GM23338 (cell line): ENCODE measurements around the gene NLGN1. TPM values are rescaled to one million over a fixed set of nuclear protein-coding genes. Genes with fewer than 3 reads are reported as not detected.

ENCODE experiments used
- ATAC-seq: fragments of 200-7000 bp; cut with Tn5 transposase; 3 replicates; pipeline ENCODE4 v1.9.1; 2020
- DNase-seq: peaks from one replicate; pipeline ENCODE4 v3.0.0-alpha.2; 2015; ENCODE audit warnings: low spot score
- H2AFZ ChIP-seq: fragments of 200-600 bp; sonication (generic); 2 replicates; pipeline ENCODE4 v1.8.0; 2016; ENCODE audit warnings: antibody characterized with exemption, mild to moderate bottlenecking, moderate library complexity
- H3F3A ChIP-seq: fragments of 200-600 bp; sonication (generic); replicated peaks from 2 replicates; pipeline ENCODE4 v1.8.0; 2017; ENCODE audit warnings: antibody characterized with exemption, mixed run types, low read depth
- H3K27ac ChIP-seq: fragments of 200-600 bp; sonication (generic); 2 replicates; pipeline ENCODE4 v1.6.1; 2016; ENCODE audit warnings: low read depth
- H3K27me3 ChIP-seq: fragments of 200-600 bp; sonication (generic); 2 replicates; pipeline ENCODE4 v1.8.0; 2016; ENCODE audit warnings: mild to moderate bottlenecking, mixed run types, moderate library complexity; ENCODE audit not compliant: insufficient read depth
- H3K36me3 ChIP-seq: fragments of 200-600 bp; sonication (generic); 2 replicates; pipeline ENCODE4 v1.8.0; 2016; ENCODE audit warnings: mild to moderate bottlenecking; ENCODE audit not compliant: insufficient read depth
- H3K4me1 ChIP-seq: fragments of 200-600 bp; sonication (generic); 2 replicates; pipeline ENCODE4 v1.8.0; 2016; ENCODE audit warnings: mild to moderate bottlenecking, moderate library complexity; ENCODE audit not compliant: insufficient read depth
- H3K4me2 ChIP-seq: fragments of 200-600 bp; sonication (generic); 2 replicates; pipeline ENCODE4 v1.7.1; 2017; ENCODE audit warnings: mixed run types
- H3K4me3 ChIP-seq: fragments of 200-600 bp; sonication (generic); 2 replicates; pipeline ENCODE4 v1.6.1; 2016; ENCODE audit warnings: mixed run types
- H3K79me2 ChIP-seq: fragments of 200-600 bp; sonication (generic); replicated peaks from 2 replicates; pipeline ENCODE4 v1.8.0; 2017; ENCODE audit warnings: mild to moderate bottlenecking; ENCODE audit not compliant: insufficient read depth
- H3K9me2 ChIP-seq: fragments of 200-600 bp; sonication (generic); 2 replicates; pipeline ENCODE4 v1.8.0; 2017; ENCODE audit not compliant: insufficient read depth
- H4K20me1 ChIP-seq: fragments of 200-600 bp; sonication (generic); replicated peaks from 2 replicates; pipeline ENCODE4 v1.8.0; 2017; ENCODE audit warnings: mild to moderate bottlenecking; ENCODE audit not compliant: insufficient read depth
- H3K27ac Mint-ChIP-seq: 2 replicates; pipeline ENCODE4 v1.8.0; 2020; ENCODE audit warnings: inconsistent platforms, mild to moderate bottlenecking, moderate library complexity, mixed read lengths
- H3K27me3 Mint-ChIP-seq: 3 replicates; pipeline ENCODE4 v1.8.0; 2022; ENCODE audit warnings: low read depth, mild to moderate bottlenecking, moderate library complexity, mixed read lengths, inconsistent platforms; ENCODE audit not compliant: insufficient read depth, poor library complexity
- H3K36me3 Mint-ChIP-seq: 3 replicates; pipeline ENCODE4 v1.8.0; 2021; ENCODE audit warnings: low read depth, mild to moderate bottlenecking, inconsistent platforms, moderate library complexity, mixed read lengths
- H3K4me1 Mint-ChIP-seq: 3 replicates; pipeline ENCODE4 v1.8.0; 2020; ENCODE audit warnings: mild to moderate bottlenecking, inconsistent platforms, mixed read lengths
- H3K4me3 Mint-ChIP-seq: 3 replicates; pipeline ENCODE4 v1.8.0; 2021; ENCODE audit warnings: moderate library complexity, mild to moderate bottlenecking, inconsistent platforms, mixed read lengths
- H3K9me3 Mint-ChIP-seq: 3 replicates; pipeline ENCODE4 v1.8.0; 2020; ENCODE audit warnings: moderate library complexity, mild to moderate bottlenecking, inconsistent platforms, mixed read lengths
- CREB1 ChIP-seq: fragments of 250-450 bp; sonication (Bioruptor Pico); IDR thresholded peaks from 2 replicates; pipeline ENCODE4 v1.5.0; 2020; ENCODE audit warnings: low read depth, mild to moderate bottlenecking, moderate library complexity
- EZH2 ChIP-seq: fragments of 200-600 bp; sonication (generic); IDR thresholded peaks from one replicate; pipeline ENCODE4 v1.8.0; 2017; ENCODE audit warnings: antibody characterized with exemption, mild to moderate bottlenecking, low read depth; ENCODE audit not compliant: unreplicated experiment
- EZH2phosphoT487 ChIP-seq: fragments of 200-600 bp; sonication (generic); IDR thresholded peaks from one replicate; pipeline ENCODE4 v1.8.1; 2018; ENCODE audit warnings: antibody characterized with exemption; ENCODE audit not compliant: unreplicated experiment
- POLR2AphosphoS5 ChIP-seq: IDR thresholded peaks from 2 replicates; pipeline ENCODE4 v1.6.1; 2016; ENCODE audit warnings: antibody characterized with exemption, low read depth
- ZNF114 ChIP-seq: fragments of 250-450 bp; sonication (Bioruptor Pico); IDR thresholded peaks from 2 replicates; pipeline ENCODE4 v1.5.0; 2020; ENCODE audit warnings: mild to moderate bottlenecking, moderate library complexity
- ZNF331 ChIP-seq: fragments of 250-450 bp; sonication (Bioruptor Pico); IDR thresholded peaks from 2 replicates; pipeline ENCODE4 v1.5.0; 2020; ENCODE audit warnings: low read depth, mild to moderate bottlenecking, moderate library complexity
- polyA plus RNA-seq: library from polyadenylated mRNA; unstranded; fragments of >200 nt; fragmentation: Nextera tagmentation; extraction: Ambion mirVana; gene quantifications from 2 replicates; pipeline ENCODE4 v1.2.1, GENCODE V29; 2016
- total RNA-seq: library from RNA; depleted of rRNA; stranded (reverse); fragments of >200 nt; shearing (Covaris generic); gene quantifications from 2 replicates; pipeline ENCODE4 v1.2.3, GENCODE V29; 2014
- TF ChIP-seq, protein P1 (sequence below): IDR thresholded peaks from one replicate; pipeline ENCODE4 v1.6.1; 2018; ENCODE audit warnings: antibody characterized with exemption; ENCODE audit not compliant: unreplicated experiment
- TF ChIP-seq, protein P2 (sequence below), 2 experiments: fragments of 200-600 bp in 1 of 2; sonication (generic) in 1 of 2; conservative IDR thresholded peaks; 2 replicates each; pipeline versions ENCODE4 v1.5.1 to v1.6.1; 2016 to 2017; ENCODE audit warnings: antibody characterized with exemption in 2 of 2, low read depth in 2 of 2, mild to moderate bottlenecking in 2 of 2, moderate library complexity in 1 of 2
- TF ChIP-seq, protein P3 (sequence below): IDR thresholded peaks from 2 replicates; pipeline ENCODE4 v1.6.1; 2016; ENCODE audit warnings: antibody characterized with exemption

The NLGN1 gene
- total and polyA plus RNA-seq, 2 experiments from 2014 or later, result 6.5 to 18.6 TPM

DNA sequence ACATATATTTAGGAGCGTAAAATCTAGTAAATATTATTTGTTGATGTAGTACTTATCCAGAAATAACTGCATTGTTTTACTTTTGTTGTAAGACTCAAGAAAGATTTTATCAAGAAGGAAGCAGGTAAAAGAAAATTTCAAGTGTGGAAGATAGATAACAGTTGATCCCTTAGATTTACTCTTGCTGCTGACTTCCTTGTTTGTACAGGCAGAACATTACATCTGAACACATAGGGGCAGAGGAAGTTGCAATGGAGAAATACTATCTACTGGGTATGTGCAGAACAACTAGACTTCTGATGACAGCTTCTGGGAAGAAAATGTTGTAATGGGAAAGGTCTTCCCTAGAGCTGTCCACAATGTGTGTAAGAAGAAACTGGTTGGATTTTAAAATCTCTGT is 350.6 kb downstream of the NLGN1 start (continued):
- TF ChIP-seq, protein P1, sequence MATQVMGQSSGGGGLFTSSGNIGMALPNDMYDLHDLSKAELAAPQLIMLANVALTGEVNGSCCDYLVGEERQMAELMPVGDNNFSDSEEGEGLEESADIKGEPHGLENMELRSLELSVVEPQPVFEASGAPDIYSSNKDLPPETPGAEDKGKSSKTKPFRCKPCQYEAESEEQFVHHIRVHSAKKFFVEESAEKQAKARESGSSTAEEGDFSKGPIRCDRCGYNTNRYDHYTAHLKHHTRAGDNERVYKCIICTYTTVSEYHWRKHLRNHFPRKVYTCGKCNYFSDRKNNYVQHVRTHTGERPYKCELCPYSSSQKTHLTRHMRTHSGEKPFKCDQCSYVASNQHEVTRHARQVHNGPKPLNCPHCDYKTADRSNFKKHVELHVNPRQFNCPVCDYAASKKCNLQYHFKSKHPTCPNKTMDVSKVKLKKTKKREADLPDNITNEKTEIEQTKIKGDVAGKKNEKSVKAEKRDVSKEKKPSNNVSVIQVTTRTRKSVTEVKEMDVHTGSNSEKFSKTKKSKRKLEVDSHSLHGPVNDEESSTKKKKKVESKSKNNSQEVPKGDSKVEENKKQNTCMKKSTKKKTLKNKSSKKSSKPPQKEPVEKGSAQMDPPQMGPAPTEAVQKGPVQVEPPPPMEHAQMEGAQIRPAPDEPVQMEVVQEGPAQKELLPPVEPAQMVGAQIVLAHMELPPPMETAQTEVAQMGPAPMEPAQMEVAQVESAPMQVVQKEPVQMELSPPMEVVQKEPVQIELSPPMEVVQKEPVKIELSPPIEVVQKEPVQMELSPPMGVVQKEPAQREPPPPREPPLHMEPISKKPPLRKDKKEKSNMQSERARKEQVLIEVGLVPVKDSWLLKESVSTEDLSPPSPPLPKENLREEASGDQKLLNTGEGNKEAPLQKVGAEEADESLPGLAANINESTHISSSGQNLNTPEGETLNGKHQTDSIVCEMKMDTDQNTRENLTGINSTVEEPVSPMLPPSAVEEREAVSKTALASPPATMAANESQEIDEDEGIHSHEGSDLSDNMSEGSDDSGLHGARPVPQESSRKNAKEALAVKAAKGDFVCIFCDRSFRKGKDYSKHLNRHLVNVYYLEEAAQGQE, result no peak
- TF ChIP-seq ZNF114 (CRISPR knock-in tag) (no peak), ZNF331 (CRISPR knock-in tag) (no peak), CREB1 (CRISPR knock-in tag) (no peak)
- TF ChIP-seq, protein P2, sequence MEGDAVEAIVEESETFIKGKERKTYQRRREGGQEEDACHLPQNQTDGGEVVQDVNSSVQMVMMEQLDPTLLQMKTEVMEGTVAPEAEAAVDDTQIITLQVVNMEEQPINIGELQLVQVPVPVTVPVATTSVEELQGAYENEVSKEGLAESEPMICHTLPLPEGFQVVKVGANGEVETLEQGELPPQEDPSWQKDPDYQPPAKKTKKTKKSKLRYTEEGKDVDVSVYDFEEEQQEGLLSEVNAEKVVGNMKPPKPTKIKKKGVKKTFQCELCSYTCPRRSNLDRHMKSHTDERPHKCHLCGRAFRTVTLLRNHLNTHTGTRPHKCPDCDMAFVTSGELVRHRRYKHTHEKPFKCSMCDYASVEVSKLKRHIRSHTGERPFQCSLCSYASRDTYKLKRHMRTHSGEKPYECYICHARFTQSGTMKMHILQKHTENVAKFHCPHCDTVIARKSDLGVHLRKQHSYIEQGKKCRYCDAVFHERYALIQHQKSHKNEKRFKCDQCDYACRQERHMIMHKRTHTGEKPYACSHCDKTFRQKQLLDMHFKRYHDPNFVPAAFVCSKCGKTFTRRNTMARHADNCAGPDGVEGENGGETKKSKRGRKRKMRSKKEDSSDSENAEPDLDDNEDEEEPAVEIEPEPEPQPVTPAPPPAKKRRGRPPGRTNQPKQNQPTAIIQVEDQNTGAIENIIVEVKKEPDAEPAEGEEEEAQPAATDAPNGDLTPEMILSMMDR (conservative IDR thresholded peaks at IDR 0.05; ENCODE audit: low read depth in 2 of 2), result no peak

- Histone ChIP-seq H4K20me1 (no peaks in the 10 kb centered on the region), H3K4me3 (no peak overlapping the region), H3K36me3 (no peaks in the 10 kb centered on the region), H2AFZ (no peak overlapping the region), H3K4me1 (peaks cover 10% of the 10 kb centered on the region), H3K27ac (no peak overlapping the region), H3K79me2 (no peaks in the 10 kb centered on the region), H3K9me2 (no peaks in the 10 kb centered on the region), H3K4me2 (no peak overlapping the region), H3K27me3 (no peaks in the 10 kb centered on the region), H3F3A (no peaks in the 10 kb centered on the region)
- Mint-ChIP-seq H3K9me3 (no peaks in the 10 kb centered on the region), H3K36me3 (no peaks in the 10 kb centered on the region), H3K27me3 (no peaks in the 10 kb centered on the region), H3K4me3 (no peak overlapping the region), H3K27ac (no peak overlapping the region; the same call in 1 of the 2 replicates), H3K4me1 (peaks cover 17% of the 10 kb centered on the region)
- DNase-seq, result no peak
- ATAC-seq, result no peak
- TF ChIP-seq, protein P3, sequence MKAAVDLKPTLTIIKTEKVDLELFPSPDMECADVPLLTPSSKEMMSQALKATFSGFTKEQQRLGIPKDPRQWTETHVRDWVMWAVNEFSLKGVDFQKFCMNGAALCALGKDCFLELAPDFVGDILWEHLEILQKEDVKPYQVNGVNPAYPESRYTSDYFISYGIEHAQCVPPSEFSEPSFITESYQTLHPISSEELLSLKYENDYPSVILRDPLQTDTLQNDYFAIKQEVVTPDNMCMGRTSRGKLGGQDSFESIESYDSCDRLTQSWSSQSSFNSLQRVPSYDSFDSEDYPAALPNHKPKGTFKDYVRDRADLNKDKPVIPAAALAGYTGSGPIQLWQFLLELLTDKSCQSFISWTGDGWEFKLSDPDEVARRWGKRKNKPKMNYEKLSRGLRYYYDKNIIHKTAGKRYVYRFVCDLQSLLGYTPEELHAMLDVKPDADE, result no peak
- no peak for TF ChIP-seq ZNF331 (CRISPR knock-in tag)
- TF ChIP-seq ZNF114 (CRISPR knock-in tag), result no peak
- TF ChIP-seq EZH2phosphoT487, result no peak
- TF ChIP-seq EZH2, result no peak
- TF ChIP-seq POLR2AphosphoS5, result no peak
- TF ChIP-seq CREB1 (CRISPR knock-in tag), result no peak
These were observed 352.6 kb downstream of the NLGN1 start for GRCh38 chr3:173750095-173750494.
